GM19328 (cell line): ENCODE results near the gene INSIG2.

Experiments
- ATAC-seq: cut with Tn5 transposase; IDR thresholded peaks from one replicate; pipeline ENCODE4 v1.9.1; 2021; ENCODE audit warnings: mild to moderate bottlenecking, moderate library complexity; ENCODE audit not compliant: unreplicated experiment

Gene INSIG2

DNA sequence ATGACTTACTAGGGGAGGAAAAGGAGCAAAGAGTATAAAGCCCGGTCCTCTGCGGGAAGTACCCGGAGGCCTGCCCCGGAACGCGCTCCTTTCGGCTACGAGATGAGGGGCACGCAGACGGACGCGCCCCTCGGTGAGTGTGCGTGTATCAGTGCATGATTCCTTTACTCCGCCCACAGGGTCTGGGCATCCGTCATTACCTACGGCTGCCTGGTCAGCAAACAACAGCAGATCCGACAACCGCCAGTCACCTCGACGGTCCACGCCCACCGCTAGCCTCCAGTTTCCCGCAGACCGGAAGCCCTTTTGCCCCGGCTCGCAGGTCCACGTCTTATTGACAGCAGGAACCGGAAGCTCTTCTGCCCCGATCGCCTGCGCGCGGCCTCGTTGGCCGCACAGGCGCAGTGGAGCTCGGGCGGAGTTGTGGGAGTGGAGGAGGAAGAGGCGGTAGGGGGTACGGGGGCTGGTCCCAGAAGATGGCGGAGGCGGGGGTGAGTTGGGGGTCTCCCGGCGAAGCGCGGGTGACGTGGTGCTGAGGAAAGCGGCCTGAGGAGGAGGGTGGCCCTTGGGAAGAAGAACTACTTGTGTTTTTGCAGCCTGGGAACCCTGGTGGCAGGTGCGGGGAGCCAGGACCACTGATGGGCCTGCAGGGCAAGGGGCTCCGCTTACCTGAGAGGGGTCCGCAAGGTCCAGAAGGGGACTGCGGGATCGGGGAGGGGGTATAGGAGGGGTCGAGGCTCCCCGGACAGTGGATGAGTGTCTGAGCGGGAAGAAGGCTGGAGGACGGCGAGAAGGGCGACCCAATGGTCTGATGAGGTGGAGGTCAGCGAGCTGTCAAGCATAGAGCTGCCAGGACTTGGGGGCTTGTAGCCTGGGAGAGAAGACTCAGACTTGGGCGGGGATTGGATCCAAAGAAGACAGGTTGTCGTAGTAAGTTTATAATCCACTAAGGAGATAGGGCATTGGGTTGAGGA, at the start of gene INSIG2:
Gene INSIG2 (plus strand): TSS at position 421 of the 974 bp plus-strand sequence. CDS start 8,086 bp downstream, outside the sequence.
- ATAC-seq: peak; percentile 96

DNA sequence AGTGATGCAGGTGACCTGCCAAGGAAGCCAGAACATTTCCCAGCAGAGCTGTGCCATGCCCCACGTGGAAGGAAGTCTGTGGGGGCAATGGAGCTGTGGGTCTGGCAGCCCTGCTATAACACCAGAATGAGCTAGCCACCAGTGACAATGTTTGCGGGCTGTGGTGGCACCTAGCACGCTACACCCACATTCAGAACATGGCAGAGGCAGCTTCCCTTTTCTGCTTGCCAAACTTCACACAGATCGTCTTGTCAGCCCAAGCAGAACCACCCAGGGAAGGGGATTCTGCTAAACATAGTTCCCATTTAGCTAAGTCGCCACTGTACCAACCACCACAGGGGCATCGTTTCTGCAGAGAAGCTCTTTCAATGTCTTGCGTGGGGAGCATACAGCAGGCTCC, 47.4 kb upstream of the INSIG2 start:
- no peak for ATAC-seq

DNA sequence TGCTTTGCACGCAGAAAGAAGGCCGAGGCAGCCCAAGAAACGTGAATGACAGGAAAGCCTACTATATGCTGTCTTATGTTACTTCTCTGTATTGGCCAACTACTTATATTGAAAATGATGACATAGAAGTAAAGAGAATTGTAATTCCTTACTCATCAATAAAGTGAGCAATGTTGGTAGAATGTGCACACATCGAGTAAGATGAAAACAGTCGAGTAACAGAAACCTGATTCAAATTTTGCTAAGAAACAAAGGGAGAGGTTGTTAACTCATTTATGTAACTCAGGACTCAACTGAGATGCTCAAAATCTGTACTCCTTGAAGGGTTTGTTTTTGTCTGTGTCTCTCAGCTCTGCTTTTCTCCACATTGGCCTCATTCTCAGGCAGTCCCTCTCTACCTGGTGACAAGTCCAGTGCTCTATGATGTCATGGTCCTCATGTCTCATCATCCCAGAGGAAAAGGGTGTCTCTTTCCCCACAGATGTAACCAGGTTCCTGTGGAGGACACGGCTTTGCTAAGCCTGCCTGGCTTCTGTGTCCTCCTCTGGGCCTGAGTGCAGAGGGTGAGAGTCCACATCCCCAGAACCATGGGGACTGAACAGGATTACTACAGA, 44.1 kb upstream of the INSIG2 start:
- no peak for ATAC-seq

DNA sequence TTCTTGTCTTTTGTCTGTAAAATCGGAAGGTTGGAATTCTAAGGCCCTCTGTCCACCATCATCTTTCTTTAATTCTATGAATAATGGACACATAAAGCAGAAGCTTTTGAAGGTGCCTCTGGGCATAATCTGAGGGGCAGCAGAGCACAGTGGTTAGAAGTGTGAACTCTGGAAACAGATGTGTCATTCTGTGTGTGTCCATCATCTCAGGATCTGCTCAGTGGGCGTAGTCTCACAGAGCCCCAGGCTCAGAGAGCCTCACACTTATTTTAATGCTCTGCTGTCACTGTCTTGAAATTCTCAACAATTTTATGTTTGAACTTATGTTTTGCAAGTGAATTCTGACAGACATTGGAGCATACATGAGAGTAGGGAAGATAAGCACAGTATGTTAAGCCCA, 43.4 kb upstream of the INSIG2 start:
- no peak for ATAC-seq

DNA sequence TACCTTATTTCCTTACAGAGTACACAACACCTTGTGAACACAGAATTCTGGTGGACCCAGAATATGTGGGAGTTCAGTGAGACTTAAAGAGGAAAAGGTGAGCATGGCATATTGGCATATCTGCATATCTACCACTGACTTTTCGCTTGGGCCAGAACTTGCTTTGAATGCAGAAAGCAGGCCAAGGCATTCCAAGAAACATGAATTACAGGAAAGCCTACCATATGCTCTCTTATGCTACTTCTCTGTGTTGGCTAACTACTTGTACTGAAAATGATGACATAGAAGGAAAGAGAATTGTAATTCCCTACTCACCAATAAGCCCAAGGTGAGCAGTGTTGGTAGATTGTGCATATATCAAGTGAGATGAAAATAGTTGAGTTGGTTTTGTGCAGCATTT, 43.0 kb upstream of the INSIG2 start:
- ATAC-seq: no peak

DNA sequence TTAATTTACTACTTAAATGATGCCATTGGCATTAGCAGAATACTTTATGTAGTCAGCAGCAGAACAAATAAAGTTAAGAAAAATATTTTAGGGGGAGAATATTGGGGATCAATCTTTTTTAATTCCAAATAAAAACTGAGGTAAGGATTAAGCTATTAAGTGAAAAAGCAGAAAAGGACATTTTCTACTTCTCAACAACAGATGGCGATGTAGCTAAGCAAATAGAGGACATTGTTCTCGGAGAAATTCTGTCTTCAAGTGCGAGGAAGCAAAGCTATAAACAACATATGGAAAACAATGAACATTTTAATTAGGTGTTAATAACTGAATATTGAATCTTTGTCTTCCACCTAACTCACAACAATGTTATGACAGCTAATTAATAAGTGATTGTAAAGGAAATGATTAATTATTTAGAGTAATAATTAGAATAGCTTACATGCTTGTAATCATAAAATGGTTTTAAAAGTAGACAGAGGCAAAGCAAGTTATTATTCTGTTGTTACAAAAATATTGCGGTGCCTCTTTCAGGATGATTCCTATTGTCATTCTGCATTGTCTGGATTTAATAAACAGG, 41.5 kb upstream of the INSIG2 start:
- ATAC-seq: no peak

DNA sequence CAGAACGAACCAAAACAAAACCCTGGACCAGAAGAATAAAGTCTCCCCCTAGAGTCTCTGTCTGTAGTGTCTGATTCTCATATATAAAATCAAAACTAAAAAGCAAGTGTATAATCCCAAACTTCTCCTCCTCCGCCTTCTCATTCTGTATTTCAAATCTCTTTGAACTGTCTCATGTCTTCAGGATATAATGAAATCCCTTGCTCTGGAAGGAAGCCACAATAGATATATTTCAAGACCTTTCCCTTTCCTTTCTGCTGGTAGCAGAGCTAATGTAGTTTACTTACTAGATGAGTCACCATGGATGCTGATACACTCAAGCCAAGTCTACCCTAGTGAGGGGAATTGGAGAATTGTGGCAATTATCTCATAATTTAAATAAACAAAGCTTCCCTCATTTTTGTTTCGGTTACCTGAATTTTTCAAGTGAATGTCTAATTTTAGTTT, 40.9 kb upstream of the INSIG2 start:
- no peak for ATAC-seq

DNA sequence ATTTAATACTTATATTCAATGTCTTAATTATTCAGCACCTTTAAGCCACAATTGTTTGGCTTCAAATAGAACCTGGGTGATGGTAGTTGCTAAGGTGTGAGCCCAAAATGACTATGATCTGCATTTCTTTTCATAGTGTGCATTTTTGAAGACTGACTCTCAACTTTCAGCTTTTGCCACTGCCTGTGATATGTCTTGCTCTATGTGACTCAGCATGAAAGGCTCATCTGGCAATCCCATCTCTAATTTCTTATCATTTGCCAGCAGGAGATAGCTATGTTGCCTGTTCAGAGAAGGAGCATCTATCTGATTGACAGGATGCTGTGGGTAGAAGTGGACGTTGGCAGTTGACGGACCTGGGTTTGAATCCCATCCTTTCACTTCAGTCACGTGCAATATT, 39.9 kb upstream of the INSIG2 start:
- no peak for ATAC-seq

DNA sequence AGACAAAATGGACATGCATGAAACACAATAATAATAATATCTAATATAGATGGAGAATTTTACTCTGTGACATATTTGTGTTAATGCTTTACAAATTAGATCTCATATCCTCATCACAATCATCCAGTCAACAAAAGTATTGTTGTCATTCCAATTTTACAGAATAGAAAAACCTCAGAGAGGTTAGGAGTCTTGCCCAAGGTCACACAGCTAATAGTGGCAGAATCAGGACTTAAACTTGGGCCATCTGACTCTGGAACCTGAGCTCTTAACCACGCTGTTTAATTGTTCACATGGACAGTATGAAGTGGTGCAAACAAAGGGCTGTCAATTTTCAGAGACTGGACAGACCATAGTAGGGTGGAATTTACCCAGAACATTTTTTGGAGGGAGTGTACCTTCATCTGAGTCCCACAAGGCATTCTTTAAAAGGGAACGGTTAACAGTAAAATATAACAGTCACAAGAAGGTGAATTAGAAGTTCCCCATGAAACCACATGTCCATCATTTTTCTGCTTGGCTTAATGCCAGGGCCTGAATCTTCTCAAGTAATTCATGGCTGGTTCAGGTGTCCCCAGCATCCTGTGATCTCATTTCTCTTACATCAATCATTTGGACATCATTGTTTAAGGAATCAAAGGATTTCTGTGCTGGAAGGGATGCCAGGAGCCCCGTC, 39.0 kb upstream of the INSIG2 start:
- ATAC-seq: no peak

DNA sequence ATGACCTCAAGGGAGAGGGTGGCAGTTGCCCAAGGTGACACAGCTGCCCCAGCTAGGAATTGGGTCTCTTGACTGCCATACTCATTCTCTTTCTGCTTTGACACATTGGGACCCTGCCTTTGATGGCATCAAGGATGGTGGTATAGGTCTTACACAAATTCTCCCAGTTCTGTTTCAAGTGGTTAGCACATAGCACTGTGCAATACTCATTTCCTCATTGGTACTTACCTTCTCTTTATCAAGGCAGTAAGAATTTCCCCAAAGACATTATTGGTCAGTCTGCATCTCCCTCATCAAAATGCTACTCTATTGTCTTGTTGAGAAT, 38.5 kb upstream of the INSIG2 start:
- ATAC-seq: no peak

DNA sequence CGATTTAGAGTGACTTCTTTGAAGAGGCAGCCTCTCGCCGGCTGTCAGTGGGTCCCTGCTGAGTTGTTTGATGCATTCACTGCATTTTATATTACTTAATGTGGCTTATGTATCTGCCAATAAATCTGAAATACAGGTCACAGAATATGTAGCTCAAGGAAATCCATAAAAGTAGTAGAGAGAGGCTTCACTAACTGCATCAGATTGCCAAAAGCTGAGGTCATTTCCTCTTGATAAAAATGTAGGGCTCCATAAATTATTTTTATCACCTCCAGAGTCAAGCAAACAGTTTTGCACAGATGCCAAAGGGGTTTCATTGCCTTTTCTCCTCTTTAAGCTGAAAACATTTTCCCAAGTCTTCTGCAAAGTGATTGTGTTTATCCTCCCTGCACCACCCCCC, 37.9 kb upstream of the INSIG2 start:
- no peak for ATAC-seq

DNA sequence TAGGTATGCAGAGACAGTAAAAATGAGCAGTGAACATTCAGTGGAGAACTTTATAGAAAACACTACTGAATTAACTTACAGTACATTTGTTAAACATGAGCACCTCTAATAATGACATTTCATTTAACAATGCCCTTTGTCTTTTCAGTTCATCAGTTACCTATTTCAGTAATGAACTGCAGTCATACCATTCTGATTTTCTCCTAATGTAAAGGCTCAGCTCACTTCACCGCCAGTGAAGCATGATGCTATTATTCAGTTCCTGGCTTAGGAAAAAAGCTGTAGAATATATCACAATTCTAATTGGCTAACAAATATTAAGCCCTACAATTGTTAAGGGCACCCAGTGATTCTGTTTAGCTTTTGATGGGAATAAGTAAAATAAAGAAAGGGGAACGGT, 37.3 kb upstream of the INSIG2 start:
- no peak for ATAC-seq

DNA sequence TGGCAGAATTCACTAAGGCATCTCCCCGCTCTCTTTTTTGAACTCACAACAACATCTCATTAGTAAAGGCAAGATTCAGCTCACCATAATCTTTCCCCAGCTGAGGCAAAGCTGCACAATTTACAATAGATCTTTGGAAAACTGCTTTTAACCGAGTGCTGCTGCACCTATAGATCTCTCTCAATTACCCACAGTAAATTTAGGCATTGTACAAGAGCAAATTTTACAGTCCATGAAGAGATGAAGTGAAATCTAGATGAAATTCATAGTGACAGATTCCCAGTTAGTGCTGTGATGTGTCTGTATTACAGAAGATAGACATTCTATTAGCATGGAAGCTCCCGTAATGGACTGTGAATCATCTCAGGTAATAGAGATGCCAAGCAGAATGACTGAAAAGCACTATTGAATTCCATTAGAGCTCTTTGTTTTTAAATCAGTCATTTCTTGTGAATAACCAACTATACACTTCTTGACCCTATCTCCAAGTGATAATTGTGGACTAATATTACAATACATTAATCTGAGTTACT, 36.4 kb upstream of the INSIG2 start:
- no peak for ATAC-seq

DNA sequence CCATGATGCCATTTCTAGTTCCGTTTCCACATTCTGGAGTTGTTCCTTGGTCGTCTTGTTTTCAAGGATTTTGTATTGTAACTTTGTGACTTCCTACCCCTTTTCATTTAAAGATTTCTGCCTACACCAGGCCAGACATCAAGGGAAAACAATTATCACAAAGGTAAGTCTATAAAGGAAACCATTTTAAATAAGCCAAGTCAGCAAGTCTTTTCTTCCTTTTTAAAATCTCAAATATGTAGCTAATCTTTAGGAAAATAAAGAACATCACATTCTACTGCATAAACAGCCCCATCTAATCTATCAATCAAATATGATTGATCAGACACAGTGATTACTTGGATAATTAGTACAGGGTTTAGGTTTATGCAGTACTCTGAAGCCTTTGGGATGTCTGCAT, 35.8 kb upstream of the INSIG2 start:
- no peak for ATAC-seq

DNA sequence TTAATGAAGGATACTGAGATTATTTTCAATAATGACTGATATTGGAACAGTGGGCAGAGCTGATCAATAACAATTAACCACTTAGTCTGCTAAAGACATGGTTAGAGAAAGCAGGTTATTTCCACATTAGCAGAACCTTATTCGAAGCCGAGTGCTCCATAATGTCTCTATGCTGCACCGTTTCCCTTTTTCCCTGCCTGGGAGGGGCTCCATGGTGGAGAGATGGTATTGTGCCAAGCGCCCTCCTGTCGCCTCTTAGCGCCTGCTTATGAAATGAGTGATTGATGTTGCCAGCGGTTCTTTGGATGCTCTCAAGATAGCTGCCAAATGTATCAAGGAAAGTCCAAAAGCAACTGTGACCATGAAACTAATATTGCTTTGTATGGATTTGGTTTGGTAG, 34.6 kb upstream of the INSIG2 start:
- no peak for ATAC-seq

DNA sequence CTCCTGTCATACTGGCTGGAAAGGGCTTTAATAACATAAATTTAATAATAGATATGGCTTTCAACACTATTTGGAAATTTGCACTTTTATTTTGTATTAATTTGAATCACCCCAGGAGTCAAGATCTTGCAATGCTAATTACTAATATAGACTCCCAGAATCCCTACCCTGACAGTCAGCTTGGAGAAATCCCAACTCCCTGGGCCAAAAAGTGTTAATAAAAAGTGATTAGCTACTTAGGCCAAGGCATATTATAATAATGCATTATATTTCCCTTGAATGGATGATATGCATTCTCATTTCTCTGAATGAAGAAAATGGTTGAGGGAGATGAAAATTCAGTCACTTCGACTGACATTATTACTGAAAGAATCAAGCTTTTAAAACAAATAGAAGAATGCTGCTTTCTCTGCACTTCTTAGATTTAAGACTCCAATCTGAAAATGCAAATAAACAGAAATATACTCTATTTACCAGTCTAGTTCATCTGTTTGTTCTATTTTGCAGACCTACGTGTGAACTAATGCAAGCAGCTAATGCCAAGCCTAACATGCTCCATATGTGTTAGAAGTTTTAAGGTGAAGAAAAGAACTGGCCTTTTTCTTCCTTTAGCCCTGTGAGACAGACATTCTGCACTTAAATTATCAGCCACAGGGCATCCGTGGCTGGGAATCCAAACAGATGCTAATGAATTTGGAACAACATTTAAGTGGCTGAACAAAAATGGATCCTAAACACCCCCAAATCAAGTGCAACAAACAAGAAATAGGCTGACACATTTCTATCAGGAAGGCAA, 33.9 kb upstream of the INSIG2 start:
- no peak for ATAC-seq

DNA sequence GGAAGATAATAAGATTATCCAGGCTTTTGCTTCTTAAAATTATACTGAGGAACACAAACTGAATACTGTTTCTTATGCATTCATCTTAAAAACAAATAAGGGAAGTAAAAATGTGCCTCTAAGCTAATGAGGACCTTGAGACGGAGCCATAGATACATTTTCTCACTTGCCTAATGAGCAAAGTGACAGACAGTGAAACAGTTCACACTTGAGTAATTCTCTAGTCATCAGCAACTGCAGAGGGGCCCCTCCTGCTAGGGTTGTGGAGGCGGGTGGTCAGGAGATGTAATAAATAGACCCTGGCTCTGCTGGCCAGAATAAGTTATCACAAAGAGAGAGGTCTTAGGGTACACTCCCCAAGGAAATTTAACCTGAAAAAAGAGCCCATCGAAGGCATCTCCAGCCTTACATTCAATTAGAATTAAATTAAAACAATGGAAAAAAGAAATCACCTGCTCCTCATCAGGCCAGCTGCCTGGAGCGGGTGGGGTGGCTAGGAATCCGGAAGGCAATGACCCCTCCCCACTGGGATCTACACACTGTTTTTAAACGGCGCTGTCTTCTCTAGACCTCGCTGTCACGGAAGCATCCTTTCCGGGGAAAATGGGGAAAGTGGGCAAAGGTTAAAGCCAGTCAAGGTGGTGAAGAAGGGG, 32.6 kb upstream of the INSIG2 start:
- ATAC-seq: peak; percentile 79

DNA sequence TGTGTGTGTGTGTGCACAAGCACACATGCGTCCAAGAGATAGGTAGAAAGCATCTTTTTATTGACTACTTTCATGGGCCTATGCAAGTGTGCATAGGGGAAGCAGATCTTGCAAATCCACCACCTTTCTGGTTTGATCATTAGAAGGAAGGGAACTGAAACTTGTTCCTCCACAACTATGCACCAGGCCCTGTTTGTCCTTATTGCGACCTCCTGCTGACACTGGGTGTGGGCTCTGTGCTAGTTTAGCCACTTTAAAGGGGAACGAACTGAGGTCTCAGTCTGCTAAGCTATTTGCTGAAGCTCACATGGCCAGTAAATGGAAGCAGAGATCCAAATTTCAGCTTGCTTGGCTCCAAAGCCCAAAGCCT, 32.1 kb upstream of the INSIG2 start:
- ATAC-seq: peak; percentile 86

DNA sequence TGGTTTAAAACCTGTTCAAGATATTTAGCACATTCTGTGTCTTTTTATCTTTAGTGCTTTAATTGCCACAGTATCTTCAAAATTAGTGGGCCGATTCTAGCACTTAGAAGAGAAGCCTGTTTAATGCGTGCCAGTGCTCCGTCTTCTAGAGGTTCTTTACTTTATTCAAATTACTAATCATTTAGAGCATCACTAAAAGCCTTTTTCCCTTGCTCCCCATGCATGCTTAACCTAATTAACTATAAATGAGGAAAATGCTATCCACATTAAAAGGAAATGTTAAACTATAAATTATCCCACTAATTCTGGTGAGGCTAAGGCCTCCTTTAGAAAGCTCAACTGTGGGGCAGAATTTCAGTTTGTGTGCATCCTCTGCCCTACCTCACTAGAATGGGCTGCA, 31.5 kb upstream of the INSIG2 start:
- no peak for ATAC-seq

DNA sequence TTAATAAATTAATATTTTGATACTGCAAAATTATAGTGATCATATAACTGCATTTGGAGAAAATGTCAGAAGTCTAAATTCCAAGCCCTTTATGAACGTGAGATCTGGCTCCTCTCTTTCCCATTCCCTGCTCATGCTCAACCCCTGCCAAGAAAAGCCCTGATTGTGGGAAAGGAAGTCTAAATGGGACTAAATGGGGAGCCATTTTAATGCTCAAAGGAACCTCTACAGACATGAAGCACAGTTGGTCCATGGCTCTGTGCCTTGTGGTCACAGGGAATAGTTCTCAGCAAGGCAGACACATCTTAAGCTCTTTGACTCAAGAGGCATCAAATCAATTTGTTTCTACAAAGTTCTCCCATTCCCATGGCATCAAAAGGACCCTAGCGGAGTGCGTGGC, 29.3 kb upstream of the INSIG2 start:
- ATAC-seq: no peak
